ENCODE results near the gene GABRP.

GRCh38 chr5:170846846-170847245, 63.3 kb downstream of the GABRP start:
- TF ChIP-seq GATA2 (IDR thresholded peaks at IDR 0.05; ENCODE audit: low read depth, low read length) (no peak), GATA3 (IDR thresholded peaks at IDR 0.05; ENCODE audit: low read depth, low read length) (no peak)
